Measurements from ENCODE around the gene TYW1. TPM values are rescaled to one million over a fixed set of nuclear protein-coding genes. Genes with fewer than 3 reads are reported as not detected.
"Not testable (repeated sequence)": the region's sequence is repeated elsewhere in the genome, so short reads cannot be mapped to it uniquely, and the experiment has no call there.

TYW1 gene
- total RNA-seq, 1 donor from 2014 or later: 21.9 TPM

GRCh38 chr7:66960192-66960591 lies 36.4 kb upstream of the TYW1 start:
- Histone ChIP-seq H3K4me1 (ENCODE audit: control insufficient read depth in 3 of 3, insufficient read depth in 3 of 3, low read length in 3 of 3) (no peaks in the 10 kb centered on the region), H3K36me3 (ENCODE audit: control insufficient read depth in 3 of 3, insufficient read depth in 3 of 3, low read length in 3 of 3) (peaks cover 22 to 31% (median 31%) of the 10 kb centered on the region in 3 donors)

GRCh38 chr7:66961096-66961495 lies 35.5 kb upstream of the TYW1 start:
- Histone ChIP-seq H3K9ac (ENCODE audit: low read depth in 1 of 3, low read length in 3 of 3) (no peak overlapping the region), H3K27me3 (ENCODE audit: control insufficient read depth in 3 of 3, insufficient read depth in 3 of 3, low read length in 3 of 3) (no peaks in the 10 kb centered on the region), H3K27ac (ENCODE audit: low read depth, low read length) (no peak overlapping the region), H3K4me3 (ENCODE audit: low read length in 3 of 3) (no peak overlapping the region), H3K9me3 (ENCODE audit: control insufficient read depth in 3 of 3, low read length in 3 of 3) (no peaks in the 10 kb centered on the region), H3K4me1 (ENCODE audit: control insufficient read depth in 3 of 3, insufficient read depth in 3 of 3, low read length in 3 of 3) (no peaks in the 10 kb centered on the region), H3K36me3 (ENCODE audit: control insufficient read depth in 3 of 3, insufficient read depth in 3 of 3, low read length in 3 of 3) (peaks cover 18 to 23% (median 22%) of the 10 kb centered on the region in 3 donors)

More at GRCh38 chr7:66960192-66960591, 36.4 kb upstream of the TYW1 start:
- Histone ChIP-seq H3K9me3 (ENCODE audit: control insufficient read depth in 3 of 3, low read length in 3 of 3) (no peaks in the 10 kb centered on the region), H3K27ac (ENCODE audit: low read depth, low read length) (no peak overlapping the region), H3K27me3 (ENCODE audit: control insufficient read depth in 3 of 3, insufficient read depth in 3 of 3, low read length in 3 of 3) (no peaks in the 10 kb centered on the region), H3K9ac (ENCODE audit: low read depth in 1 of 3, low read length in 3 of 3) (no peak overlapping the region), H3K4me3 (ENCODE audit: low read length in 3 of 3) (no peak overlapping the region)

- Histone ChIP-seq H3K9ac (ENCODE audit: low read depth in 1 of 3, low read length in 3 of 3) (no peak overlapping the region), H3K9me3 (ENCODE audit: control insufficient read depth in 3 of 3, low read length in 3 of 3) (no peaks in the 10 kb centered on the region), H3K4me3 (ENCODE audit: low read length in 3 of 3) (no peak overlapping the region)
Measured at GRCh38 chr7:66964411-66964810, 32.2 kb upstream of the TYW1 start.

GRCh38 chr7:66967029-66967428 lies 29.6 kb upstream of the TYW1 start:
- Histone ChIP-seq H3K27me3 (ENCODE audit: control insufficient read depth in 3 of 3, insufficient read depth in 3 of 3, low read length in 3 of 3) (no peaks in the 10 kb centered on the region), H3K4me3 (ENCODE audit: low read length in 3 of 3) (no peak overlapping the region), H3K27ac (ENCODE audit: low read depth, low read length) (no peak overlapping the region)

More at GRCh38 chr7:66964411-66964810, 32.2 kb upstream of the TYW1 start:
- Histone ChIP-seq H3K4me1 (ENCODE audit: control insufficient read depth in 3 of 3, insufficient read depth in 3 of 3, low read length in 3 of 3) (no peaks in the 10 kb centered on the region), H3K27me3 (ENCODE audit: control insufficient read depth in 3 of 3, insufficient read depth in 3 of 3, low read length in 3 of 3) (no peaks in the 10 kb centered on the region), H3K27ac (ENCODE audit: low read depth, low read length) (no peak overlapping the region), H3K36me3 (ENCODE audit: control insufficient read depth in 3 of 3, insufficient read depth in 3 of 3, low read length in 3 of 3) (peaks cover 0 to 6% (median 2%) of the 10 kb centered on the region in 3 donors)

GRCh38 chr7:66969001-66969400 lies 27.6 kb upstream of the TYW1 start:
- H3K36me3 ChIP-seq (ENCODE audit: control insufficient read depth in 3 of 3, insufficient read depth in 3 of 3, low read length in 3 of 3); H3K4me3 ChIP-seq (ENCODE audit: low read length in 3 of 3); H3K9ac ChIP-seq (ENCODE audit: low read depth in 1 of 3, low read length in 3 of 3); H3K9me3 ChIP-seq (ENCODE audit: control insufficient read depth in 3 of 3, low read length in 3 of 3); H3K27ac ChIP-seq (ENCODE audit: low read depth, low read length); H3K27me3 ChIP-seq (ENCODE audit: control insufficient read depth in 3 of 3, insufficient read depth in 3 of 3, low read length in 3 of 3); H3K4me1 ChIP-seq (ENCODE audit: control insufficient read depth in 3 of 3, insufficient read depth in 3 of 3, low read length in 3 of 3): not testable (repeated sequence)

More at GRCh38 chr7:66967029-66967428, 29.6 kb upstream of the TYW1 start:
- no peaks in the 10 kb centered on the region for H3K36me3 ChIP-seq (ENCODE audit: control insufficient read depth in 3 of 3, insufficient read depth in 3 of 3, low read length in 3 of 3)
- H3K9ac ChIP-seq (ENCODE audit: low read depth in 1 of 3, low read length in 3 of 3): no peak overlapping the region
- no peaks in the 10 kb centered on the region for H3K4me1 ChIP-seq (ENCODE audit: control insufficient read depth in 3 of 3, insufficient read depth in 3 of 3, low read length in 3 of 3)
- H3K9me3 ChIP-seq (ENCODE audit: control insufficient read depth in 3 of 3, low read length in 3 of 3): no peaks in the 10 kb centered on the region

GRCh38 chr7:66970310-66970709 lies 26.3 kb upstream of the TYW1 start:
- no peaks in the 10 kb centered on the region for H3K9me3 ChIP-seq (ENCODE audit: control insufficient read depth in 3 of 3, low read length in 3 of 3)
- H3K27ac ChIP-seq (ENCODE audit: low read depth, low read length): no peak overlapping the region
- no peaks in the 10 kb centered on the region for H3K4me1 ChIP-seq (ENCODE audit: control insufficient read depth in 3 of 3, insufficient read depth in 3 of 3, low read length in 3 of 3)
- H3K9ac ChIP-seq (ENCODE audit: low read depth in 1 of 3, low read length in 3 of 3): no peak overlapping the region
- no peaks in the 10 kb centered on the region for H3K27me3 ChIP-seq (ENCODE audit: control insufficient read depth in 3 of 3, insufficient read depth in 3 of 3, low read length in 3 of 3)
- H3K36me3 ChIP-seq (ENCODE audit: control insufficient read depth in 3 of 3, insufficient read depth in 3 of 3, low read length in 3 of 3): no peaks in the 10 kb centered on the region
- no peak overlapping the region for H3K4me3 ChIP-seq (ENCODE audit: low read length in 3 of 3)

GRCh38 chr7:66974986-66975590 lies 21.5 kb upstream of the TYW1 start:
- H3K4me3 ChIP-seq (ENCODE audit: low read length in 3 of 3): no peak overlapping the region
- H3K27ac ChIP-seq (ENCODE audit: low read depth, low read length): no peak overlapping the region
- no peaks in the 10 kb centered on the region for H3K4me1 ChIP-seq (ENCODE audit: control insufficient read depth in 3 of 3, insufficient read depth in 3 of 3, low read length in 3 of 3)
- H3K27me3 ChIP-seq (ENCODE audit: control insufficient read depth in 3 of 3, insufficient read depth in 3 of 3, low read length in 3 of 3): no peaks in the 10 kb centered on the region
- no peak overlapping the region for H3K9ac ChIP-seq (ENCODE audit: low read depth in 1 of 3, low read length in 3 of 3)
- no peaks in the 10 kb centered on the region for H3K9me3 ChIP-seq (ENCODE audit: control insufficient read depth in 3 of 3, low read length in 3 of 3)
- H3K36me3 ChIP-seq (ENCODE audit: control insufficient read depth in 3 of 3, insufficient read depth in 3 of 3, low read length in 3 of 3): no peaks in the 10 kb centered on the region

GRCh38 chr7:66978312-66978711 lies 18.3 kb upstream of the TYW1 start:
- not testable (repeated sequence) for H3K27ac ChIP-seq (ENCODE audit: low read depth, low read length); H3K9ac ChIP-seq (ENCODE audit: low read depth in 1 of 3, low read length in 3 of 3); H3K4me1 ChIP-seq (ENCODE audit: control insufficient read depth in 3 of 3, insufficient read depth in 3 of 3, low read length in 3 of 3); H3K9me3 ChIP-seq (ENCODE audit: control insufficient read depth in 3 of 3, low read length in 3 of 3); H3K27me3 ChIP-seq (ENCODE audit: control insufficient read depth in 3 of 3, insufficient read depth in 3 of 3, low read length in 3 of 3); H3K36me3 ChIP-seq (ENCODE audit: control insufficient read depth in 3 of 3, insufficient read depth in 3 of 3, low read length in 3 of 3); H3K4me3 ChIP-seq (ENCODE audit: low read length in 3 of 3)

- not testable (repeated sequence) for H3K9me3 ChIP-seq (ENCODE audit: control insufficient read depth in 3 of 3, low read length in 3 of 3); H3K4me1 ChIP-seq (ENCODE audit: control insufficient read depth in 3 of 3, insufficient read depth in 3 of 3, low read length in 3 of 3); H3K9ac ChIP-seq (ENCODE audit: low read depth in 1 of 3, low read length in 3 of 3); H3K36me3 ChIP-seq (ENCODE audit: control insufficient read depth in 3 of 3, insufficient read depth in 3 of 3, low read length in 3 of 3); H3K4me3 ChIP-seq (ENCODE audit: low read length in 3 of 3); H3K27ac ChIP-seq (ENCODE audit: low read depth, low read length); H3K27me3 ChIP-seq (ENCODE audit: control insufficient read depth in 3 of 3, insufficient read depth in 3 of 3, low read length in 3 of 3)
Measured at GRCh38 chr7:66979013-66979412, 17.6 kb upstream of the TYW1 start.

GRCh38 chr7:66980336-66980735 lies 16.3 kb upstream of the TYW1 start:
- not testable (repeated sequence) for H3K27me3 ChIP-seq (ENCODE audit: control insufficient read depth in 3 of 3, insufficient read depth in 3 of 3, low read length in 3 of 3); H3K9me3 ChIP-seq (ENCODE audit: control insufficient read depth in 3 of 3, low read length in 3 of 3); H3K9ac ChIP-seq (ENCODE audit: low read depth in 1 of 3, low read length in 3 of 3); H3K4me1 ChIP-seq (ENCODE audit: control insufficient read depth in 3 of 3, insufficient read depth in 3 of 3, low read length in 3 of 3); H3K4me3 ChIP-seq (ENCODE audit: low read length in 3 of 3); H3K36me3 ChIP-seq (ENCODE audit: control insufficient read depth in 3 of 3, insufficient read depth in 3 of 3, low read length in 3 of 3); H3K27ac ChIP-seq (ENCODE audit: low read depth, low read length)
